Mucosa of rectum (tissue), 2 donors: ENCODE measurements around the gene ARID2.

Source experiments
- H3K27ac ChIP-seq, 2 donors: one replicate each; pipeline ENCODE4 v1.7.0; 2013; ENCODE audit warnings: inconsistent platforms in 2 of 2, low read depth in 2 of 2, low read length in 2 of 2
- H3K27me3 ChIP-seq, 2 donors: one replicate each; pipeline ENCODE4 v1.7.0; 2013; ENCODE audit warnings: low read length in 2 of 2; ENCODE audit not compliant: control insufficient read depth in 2 of 2, insufficient read depth in 2 of 2
- H3K36me3 ChIP-seq, 2 donors: one replicate each; pipeline ENCODE4 v1.7.0; 2013; ENCODE audit warnings: low read length in 2 of 2; ENCODE audit not compliant: control insufficient read depth in 2 of 2, insufficient read depth in 2 of 2
- H3K4me1 ChIP-seq, 2 donors: one replicate each; pipeline ENCODE4 v1.7.0; 2013; ENCODE audit warnings: low read length in 2 of 2, mild to moderate bottlenecking in 1 of 2; ENCODE audit not compliant: control insufficient read depth in 2 of 2, insufficient read depth in 2 of 2
- H3K4me3 ChIP-seq, 2 donors: one replicate each; pipeline ENCODE4 v1.7.0; 2013; ENCODE audit warnings: low read length in 2 of 2
- H3K9ac ChIP-seq, 2 donors: one replicate each; pipeline ENCODE4 v1.7.0; 2013; ENCODE audit warnings: low read length in 2 of 2, low read depth in 1 of 2, mild to moderate bottlenecking in 1 of 2
- H3K9me3 ChIP-seq, 2 donors: one replicate each; pipeline ENCODE4 v1.7.0; 2013; ENCODE audit warnings: low read length in 2 of 2; ENCODE audit not compliant: control insufficient read depth in 2 of 2
- donor health status: healthy.
- donor health status: Normal muscosa, but diverticular disease.

The ARID2 gene

GRCh38 chr12:45934956-45935355 lies 205.4 kb downstream of the ARID2 start:
- H3K9me3 ChIP-seq, result no peaks in the 10 kb centered on the region
- no peaks in the 10 kb centered on the region for H3K27me3 ChIP-seq
- H3K27ac ChIP-seq, result no peak overlapping the region
- H3K4me3 ChIP-seq, result no peak overlapping the region
- H3K9ac ChIP-seq, result no peak overlapping the region
- H3K4me1 ChIP-seq, result no peaks in the 10 kb centered on the region
- peaks cover 11 to 26% of the 10 kb centered on the region in 2 donors for H3K36me3 ChIP-seq

GRCh38 chr12:45938566-45938965 lies 209.1 kb downstream of the ARID2 start:
- Histone ChIP-seq H3K4me3 (no peak overlapping the region), H3K9me3 (no peaks in the 10 kb centered on the region), H3K4me1 (no peaks in the 10 kb centered on the region), H3K36me3 (peaks cover 16 to 24% of the 10 kb centered on the region in 2 donors), H3K9ac (no peak overlapping the region), H3K27ac (no peak overlapping the region), H3K27me3 (no peaks in the 10 kb centered on the region)

- H3K27me3 ChIP-seq, result no peaks in the 10 kb centered on the region
- no peak overlapping the region for H3K27ac ChIP-seq
- peaks cover 26 to 28% of the 10 kb centered on the region in 2 donors for H3K36me3 ChIP-seq
- no peaks in the 10 kb centered on the region for H3K4me1 ChIP-seq
- H3K4me3 ChIP-seq, result no peak overlapping the region
- H3K9ac ChIP-seq, result no peak overlapping the region
- H3K9me3 ChIP-seq, result no peaks in the 10 kb centered on the region
Measured at GRCh38 chr12:45939759-45940158, 210.3 kb downstream of the ARID2 start.

GRCh38 chr12:45944771-45945170 lies 215.3 kb downstream of the ARID2 start:
- peaks cover 49% of the 10 kb centered on the region in 2 donors for H3K36me3 ChIP-seq
- H3K4me3 ChIP-seq, result no peak overlapping the region
- no peaks in the 10 kb centered on the region for H3K4me1 ChIP-seq
- H3K27me3 ChIP-seq, result no peaks in the 10 kb centered on the region
- no peak overlapping the region for H3K9ac ChIP-seq
- H3K9me3 ChIP-seq, result no peaks in the 10 kb centered on the region
- no peak overlapping the region for H3K27ac ChIP-seq

- H3K27ac ChIP-seq, result no peak overlapping the region
- no peaks in the 10 kb centered on the region for H3K27me3 ChIP-seq
- H3K4me3 ChIP-seq, result no peak overlapping the region
- no peaks in the 10 kb centered on the region for H3K9me3 ChIP-seq
- H3K9ac ChIP-seq, result no peak overlapping the region
- H3K4me1 ChIP-seq, result no peaks in the 10 kb centered on the region
- H3K36me3 ChIP-seq, result peaks cover 42 to 49% of the 10 kb centered on the region in 2 donors
Measured at GRCh38 chr12:45946435-45946834, 216.9 kb downstream of the ARID2 start.

GRCh38 chr12:45948546-45948945 lies 219.0 kb downstream of the ARID2 start:
- H3K4me1 ChIP-seq, result no peaks in the 10 kb centered on the region
- no peak overlapping the region for H3K9ac ChIP-seq
- H3K9me3 ChIP-seq, result no peaks in the 10 kb centered on the region
- no peak overlapping the region for H3K27ac ChIP-seq
- H3K36me3 ChIP-seq, result peaks cover 33 to 38% of the 10 kb centered on the region in 2 donors
- no peak overlapping the region for H3K4me3 ChIP-seq
- H3K27me3 ChIP-seq, result no peaks in the 10 kb centered on the region
